GM12865 (cell line): Measurements from ENCODE around the gene RIIAD1.

Experiments used
- DNase-seq: peaks from one replicate; pipeline ENCODE4 v3.0.0; 2010; ENCODE audit warnings: low read depth
- H3K4me3 ChIP-seq: 2 replicates; pipeline ENCODE4 v1.5.1; 2011; ENCODE audit warnings: mild to moderate bottlenecking, low read depth, low read length, control low read depth
- CTCF ChIP-seq: IDR thresholded peaks from 2 replicates; pipeline ENCODE4 v1.5.1; 2011; ENCODE audit warnings: low read length, control low read depth, low read depth, inconsistent platforms; ENCODE audit not compliant: insufficient read depth; ENCODE audit errors: missing control alignments

The RIIAD1 gene

DNA sequence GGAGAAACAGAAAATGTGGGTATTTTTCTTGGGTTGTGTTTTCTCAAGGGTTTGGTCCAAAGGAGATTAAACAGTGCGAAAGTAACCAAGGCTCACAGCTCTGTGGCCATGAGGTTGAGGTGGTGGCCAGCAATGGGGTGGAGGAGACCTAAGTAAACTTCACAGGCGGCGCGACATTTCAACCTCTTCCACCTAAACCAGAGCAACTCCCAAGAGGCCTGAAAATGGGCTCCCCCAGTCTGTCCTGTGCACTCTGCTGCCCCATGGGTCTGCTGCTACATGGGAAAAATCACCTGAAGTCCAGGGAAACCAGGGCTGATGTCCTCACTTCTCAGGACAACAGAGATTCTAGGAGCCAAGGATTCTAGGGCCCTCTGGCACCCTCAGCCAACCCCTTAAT is 17.1 kb upstream of the RIIAD1 start:
- TF ChIP-seq CTCF = no peak
- no peak for DNase-seq
- H3K4me3 ChIP-seq = no peak overlapping the region

- H3K4me3 ChIP-seq = no peak overlapping the region
- no peak for DNase-seq
- no peak for TF ChIP-seq CTCF
Measured at GRCh38 chr1:151705146-151705545, 16.2 kb upstream of the RIIAD1 start.

- no peak overlapping the region for H3K4me3 ChIP-seq
- TF ChIP-seq CTCF = no peak
- DNase-seq = peak; percentile 38
Measured at GRCh38 chr1:151705753-151706463, 15.4 kb upstream of the RIIAD1 start.

DNA sequence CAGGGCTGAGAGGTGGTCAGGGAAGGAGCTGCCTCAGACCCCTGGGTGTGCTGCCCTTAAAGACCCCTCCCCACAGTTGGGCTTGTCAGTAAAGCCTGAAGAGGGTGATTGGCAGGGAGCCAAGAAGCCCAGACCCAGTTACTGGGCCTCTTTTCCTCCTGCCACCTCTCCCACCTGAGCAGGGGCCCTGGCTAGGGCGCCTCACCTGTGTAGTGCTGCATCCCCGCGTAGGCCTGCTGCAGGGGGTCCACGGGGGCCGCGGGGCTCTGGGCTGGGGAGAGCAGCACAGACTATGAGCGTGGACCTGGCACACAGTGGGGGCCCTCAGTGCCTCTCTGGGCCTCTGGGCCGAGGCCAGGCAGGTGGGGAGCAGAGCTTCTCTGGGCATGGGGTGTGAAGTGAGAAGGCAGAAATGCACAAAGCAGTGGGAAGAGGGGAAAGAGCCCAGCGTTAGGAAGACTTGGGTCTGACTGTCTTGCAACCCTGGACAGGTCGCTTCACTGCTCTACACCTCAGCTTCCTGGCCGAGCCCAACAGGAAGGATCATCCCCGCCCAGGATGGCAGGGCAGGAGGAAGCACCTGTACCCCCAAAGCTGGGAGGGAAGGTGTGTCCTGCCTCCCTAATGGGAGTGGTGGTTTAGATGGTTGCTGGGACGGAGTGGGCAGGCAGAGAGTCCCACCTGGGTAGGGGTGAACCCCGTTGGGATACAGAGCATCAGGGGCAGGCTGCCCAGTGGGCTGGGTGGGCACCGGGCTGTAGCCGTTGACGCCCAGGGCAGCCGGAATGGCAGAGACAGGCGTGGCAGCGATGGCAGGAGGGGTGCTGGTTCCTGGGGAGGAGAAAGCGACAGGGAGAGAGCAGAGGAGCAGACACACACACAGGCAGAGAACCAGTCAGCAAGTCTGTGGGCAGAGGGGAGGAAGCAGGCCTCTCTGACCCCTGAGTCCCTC is 14.6 kb upstream of the RIIAD1 start:
- no peak for TF ChIP-seq CTCF
- no peak for DNase-seq
- H3K4me3 ChIP-seq = no peak overlapping the region

- DNase-seq = no peak
- H3K4me3 ChIP-seq = no peak overlapping the region
- no peak for TF ChIP-seq CTCF
Measured at GRCh38 chr1:151707541-151708065, 13.7 kb upstream of the RIIAD1 start.

GRCh38 chr1:151708891-151709290 is 12.4 kb upstream of the RIIAD1 start:
- TF ChIP-seq CTCF = no peak
- no peak overlapping the region for H3K4me3 ChIP-seq
- no peak for DNase-seq
